SK-N-SH treated with all-trans-retinoic acid at 6 μM for 48 hours (cell line): ENCODE results near the gene KSR2.

Source experiments
- CREB5 ChIP-seq: fragments of 250-450 bp; sonication (Bioruptor Pico); IDR thresholded peaks from 2 replicates; pipeline ENCODE4 v1.5.1; 2020; ENCODE audit warnings: low read depth, mild to moderate bottlenecking, moderate library complexity
- CSRNP3 ChIP-seq: fragments of 250-450 bp; sonication (Bioruptor Pico); IDR thresholded peaks from 2 replicates; pipeline ENCODE4 v1.5.1; 2021; ENCODE audit warnings: mild to moderate bottlenecking, moderate library complexity
- PATZ1 ChIP-seq: fragments of 250-450 bp; sonication (Bioruptor Pico); IDR thresholded peaks from 2 replicates; pipeline ENCODE4 v1.8.0; 2020; ENCODE audit warnings: mild to moderate bottlenecking, moderate library complexity, borderline replicate concordance
- POU6F1 ChIP-seq: fragments of 250-450 bp; sonication (Bioruptor Pico); IDR thresholded peaks from 2 replicates; pipeline ENCODE4 v1.8.0; 2021; ENCODE audit warnings: low read depth, mild to moderate bottlenecking, moderate library complexity, borderline replicate concordance
- TSHZ2 ChIP-seq: fragments of 250-450 bp; sonication (Bioruptor Pico); IDR thresholded peaks from 2 replicates; pipeline ENCODE4 v1.5.0; 2020; ENCODE audit warnings: mild to moderate bottlenecking, moderate library complexity

DNA sequence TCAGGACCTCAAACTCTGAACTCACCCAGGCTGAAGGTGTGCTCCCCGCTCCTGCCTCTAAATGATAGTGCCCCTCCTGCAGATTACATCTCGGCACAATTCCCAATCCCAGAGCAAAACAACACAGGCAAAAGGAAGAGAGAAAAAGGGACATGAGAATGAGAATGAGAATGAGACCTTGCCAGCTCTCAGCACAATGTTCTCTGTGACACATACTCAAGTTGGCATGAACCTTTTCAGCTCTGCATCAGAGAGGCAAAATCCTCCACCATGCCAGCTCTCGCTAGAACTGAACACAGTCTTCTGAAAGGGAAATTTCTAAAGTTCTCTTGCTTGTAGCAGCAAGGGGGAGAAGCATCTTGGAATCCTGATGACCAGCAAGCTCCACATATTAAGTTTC is 84.6 kb downstream of the KSR2 start:
- TF ChIP-seq CSRNP3 (no peak), TSHZ2 (no peak), CREB5 (CRISPR knock-in tag) (no peak), PATZ1 (no peak), POU6F1 (CRISPR knock-in tag) (no peak)
